Cardiac muscle cell (in vitro differentiated cells and primary cell): ENCODE results near the gene MTMR12. TPM values are rescaled to one million over a fixed set of nuclear protein-coding genes. Genes with fewer than 3 reads are reported as not detected.

ENCODE experiments used
- DNase-seq, 2 donors: peaks; one replicate each; pipeline versions ENCODE4 v3.0.0 to v3.0.0-alpha.2; 2010 to 2017; ENCODE audit warnings: low read depth in 1 of 2, low spot score in 1 of 2
- H3K27ac ChIP-seq: fragments of 200-600 bp; sonication (generic); 2 replicates; pipeline ENCODE4 v1.5.1; 2016
- H3K27me3 ChIP-seq: fragments of 200-600 bp; sonication (generic); 2 replicates; pipeline ENCODE4 v1.6.0; 2016; ENCODE audit warnings: control low read depth
- H3K36me3 ChIP-seq: fragments of 200-600 bp; sonication (generic); 2 replicates; pipeline ENCODE4 v1.5.1; 2016; ENCODE audit warnings: control low read depth
- H3K4me1 ChIP-seq: fragments of 200-600 bp; sonication (generic); 2 replicates; pipeline ENCODE4 v1.8.1; 2017; ENCODE audit warnings: low read depth, mild to moderate bottlenecking, mixed run types
- H3K4me3 ChIP-seq: fragments of 200-600 bp; sonication (generic); 2 replicates; pipeline ENCODE4 v1.5.1; 2016; ENCODE audit warnings: mild to moderate bottlenecking
- H3K9me3 ChIP-seq: fragments of 200-600 bp; sonication (generic); 2 replicates; pipeline ENCODE4 v1.5.1; 2017; ENCODE audit warnings: low read depth, mild to moderate bottlenecking, control low read depth
- CTCF ChIP-seq: IDR thresholded peaks from 2 replicates; pipeline ENCODE4 v1.5.1; 2012; ENCODE audit warnings: low read depth, mild to moderate bottlenecking, low read length
- polyA plus RNA-seq: library from polyadenylated mRNA; unstranded; fragments of >200 nt; fragmentation: Nextera tagmentation; extraction: Ambion mirVana; gene quantifications from 2 replicates; pipeline ENCODE4 v1.2.1, GENCODE V29; 2016
- total RNA-seq: library from RNA; depleted of rRNA; stranded (reverse); fragments of >200 nt; gene quantifications from 2 replicates; pipeline ENCODE4 v1.2.3, GENCODE V29; 2016

MTMR12 gene
- total and polyA plus RNA-seq, 2 experiments from 2014 or later, result 11.3 to 11.6 TPM

- Histone ChIP-seq H3K27ac (no peak overlapping the region), H3K9me3 (no peaks in the 10 kb centered on the region), H3K27me3 (no peaks in the 10 kb centered on the region), H3K4me3 (no peak overlapping the region), H3K36me3 (no peaks in the 10 kb centered on the region), H3K4me1 (no peaks in the 10 kb centered on the region)
- DNase-seq, result no peak
- TF ChIP-seq CTCF, result no peak
These were observed 18.6 kb upstream of the MTMR12 start for GRCh38 chr5:32331217-32331934.

- no peaks in the 10 kb centered on the region for H3K9me3 ChIP-seq
- no peak overlapping the region for H3K4me3 ChIP-seq
- DNase-seq, result no peak
- H3K4me1 ChIP-seq, result no peaks in the 10 kb centered on the region
- no peaks in the 10 kb centered on the region for H3K36me3 ChIP-seq
- no peak overlapping the region for H3K27ac ChIP-seq
- no peak for TF ChIP-seq CTCF
- H3K27me3 ChIP-seq, result no peaks in the 10 kb centered on the region
These were observed 17.6 kb upstream of the MTMR12 start for GRCh38 chr5:32330126-32330971.

- H3K9me3 ChIP-seq, result no peaks in the 10 kb centered on the region
- TF ChIP-seq CTCF, result peak; percentile 76
- H3K27ac ChIP-seq, result no peak overlapping the region
- no peaks in the 10 kb centered on the region for H3K36me3 ChIP-seq
- DNase-seq, result peak; percentile 52 to 78
- H3K4me3 ChIP-seq, result no peak overlapping the region
- no peaks in the 10 kb centered on the region for H3K4me1 ChIP-seq
- H3K27me3 ChIP-seq, result no peaks in the 10 kb centered on the region
These were observed 16.7 kb upstream of the MTMR12 start for GRCh38 chr5:32329395-32329834.

- Histone ChIP-seq H3K27ac (no peak overlapping the region), H3K9me3 (no peaks in the 10 kb centered on the region), H3K4me1 (no peaks in the 10 kb centered on the region), H3K27me3 (no peaks in the 10 kb centered on the region), H3K4me3 (no peak overlapping the region), H3K36me3 (no peaks in the 10 kb centered on the region)
- no peak for TF ChIP-seq CTCF
- no peak for DNase-seq
These were observed 13.6 kb upstream of the MTMR12 start for GRCh38 chr5:32326216-32326772.

- Histone ChIP-seq H3K9me3 (no peaks in the 10 kb centered on the region), H3K36me3 (no peaks in the 10 kb centered on the region), H3K27ac (no peak overlapping the region), H3K4me3 (no peak overlapping the region), H3K4me1 (no peaks in the 10 kb centered on the region), H3K27me3 (no peaks in the 10 kb centered on the region)
- no peak for TF ChIP-seq CTCF
- DNase-seq, result no peak
These were observed 12.9 kb upstream of the MTMR12 start for GRCh38 chr5:32325616-32326015.
